ENCODE data around the gene KRT84.

DNA sequence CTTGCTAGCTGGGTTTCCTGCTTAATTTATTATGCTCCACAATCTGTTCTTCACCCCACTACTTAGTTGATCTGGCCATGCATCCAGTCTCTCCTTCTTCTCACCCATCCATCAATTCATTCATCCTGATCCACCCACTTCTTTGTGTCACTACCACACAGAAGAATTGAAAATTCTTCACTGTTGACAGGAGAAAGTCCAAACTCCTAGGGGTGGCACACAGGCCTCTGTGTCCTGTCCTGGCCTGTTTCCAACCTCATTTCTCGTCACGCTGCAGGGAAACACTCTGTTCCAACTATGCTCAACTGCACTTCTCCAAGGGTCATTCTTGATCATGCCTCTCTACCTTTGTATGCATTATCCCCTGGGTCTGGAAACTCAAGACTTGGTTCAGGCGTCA lies 53.6 kb downstream of the KRT84 start:
- TF ChIP-seq, protein P1, sequence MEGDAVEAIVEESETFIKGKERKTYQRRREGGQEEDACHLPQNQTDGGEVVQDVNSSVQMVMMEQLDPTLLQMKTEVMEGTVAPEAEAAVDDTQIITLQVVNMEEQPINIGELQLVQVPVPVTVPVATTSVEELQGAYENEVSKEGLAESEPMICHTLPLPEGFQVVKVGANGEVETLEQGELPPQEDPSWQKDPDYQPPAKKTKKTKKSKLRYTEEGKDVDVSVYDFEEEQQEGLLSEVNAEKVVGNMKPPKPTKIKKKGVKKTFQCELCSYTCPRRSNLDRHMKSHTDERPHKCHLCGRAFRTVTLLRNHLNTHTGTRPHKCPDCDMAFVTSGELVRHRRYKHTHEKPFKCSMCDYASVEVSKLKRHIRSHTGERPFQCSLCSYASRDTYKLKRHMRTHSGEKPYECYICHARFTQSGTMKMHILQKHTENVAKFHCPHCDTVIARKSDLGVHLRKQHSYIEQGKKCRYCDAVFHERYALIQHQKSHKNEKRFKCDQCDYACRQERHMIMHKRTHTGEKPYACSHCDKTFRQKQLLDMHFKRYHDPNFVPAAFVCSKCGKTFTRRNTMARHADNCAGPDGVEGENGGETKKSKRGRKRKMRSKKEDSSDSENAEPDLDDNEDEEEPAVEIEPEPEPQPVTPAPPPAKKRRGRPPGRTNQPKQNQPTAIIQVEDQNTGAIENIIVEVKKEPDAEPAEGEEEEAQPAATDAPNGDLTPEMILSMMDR (IDR thresholded peaks at IDR 0.05), result no peak
- no peak for TF ChIP-seq POLR2AphosphoS5 (IDR thresholded peaks at IDR 0.05)
